ENCODE measurements around the gene CHID1.

CHID1 gene

DNA sequence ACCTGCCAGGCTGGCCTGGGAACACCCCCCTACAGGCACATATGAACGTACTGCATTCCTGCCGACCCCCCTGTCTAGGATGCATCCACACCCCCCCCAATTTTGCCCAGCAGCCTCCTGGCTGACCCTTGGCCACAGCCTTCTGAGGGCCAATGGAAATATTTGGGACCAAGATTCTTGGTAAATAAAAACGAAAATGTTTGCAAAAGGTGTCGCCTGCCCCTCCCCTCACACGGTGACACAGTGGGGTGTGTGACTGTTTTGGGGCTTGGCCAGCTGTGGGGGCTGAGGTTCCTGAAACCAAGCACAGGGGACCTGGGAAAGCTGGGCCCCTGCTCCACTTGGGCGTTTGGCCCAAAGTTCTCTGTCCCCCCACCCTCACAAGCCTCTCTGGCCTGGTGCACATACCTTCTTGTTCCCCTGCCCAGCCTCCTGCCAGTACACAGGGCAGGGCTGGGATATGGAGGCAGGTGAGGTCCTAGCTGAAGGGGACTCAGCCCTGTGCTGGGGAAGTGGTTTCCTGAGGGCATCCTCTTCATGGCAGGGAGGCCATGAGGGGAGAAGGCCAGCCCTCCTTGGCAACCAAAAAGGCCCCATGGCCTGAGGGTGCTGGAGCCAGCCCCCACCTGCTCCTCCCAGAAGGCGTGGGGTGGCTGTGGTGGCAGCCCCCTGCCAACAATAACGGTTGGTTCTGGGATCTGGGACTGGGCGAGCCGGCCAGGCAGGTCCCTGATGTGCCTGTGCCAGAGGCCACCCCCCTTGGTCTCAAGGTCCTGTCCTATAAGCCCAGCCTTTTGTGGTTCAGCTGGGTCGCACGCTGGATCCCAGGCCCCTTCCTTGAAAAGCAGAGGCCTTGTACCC lies 85.0 kb downstream of the CHID1 start:
- DNase-seq (ENCODE audit: low read depth, low spot score): no peak

DNA sequence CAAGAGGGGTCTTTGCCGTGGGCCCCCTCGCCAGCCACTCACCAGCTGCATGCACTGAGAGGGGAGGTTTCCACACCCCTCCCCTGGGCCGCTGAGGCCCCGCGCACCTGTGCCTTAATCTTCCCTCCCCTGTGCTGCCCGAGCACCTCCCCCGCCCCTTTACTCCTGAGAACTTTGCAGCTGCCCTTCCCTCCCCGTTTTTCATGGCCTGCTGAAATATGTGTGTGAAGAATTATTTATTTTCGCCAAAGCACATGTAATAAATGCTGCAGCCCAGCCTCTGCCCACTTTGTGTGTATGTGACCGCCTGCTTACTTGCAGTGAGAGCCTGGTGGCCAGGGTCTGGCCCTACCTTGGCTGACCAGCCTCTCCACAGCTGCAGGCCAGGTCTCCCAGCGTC lies 85.7 kb downstream of the CHID1 start:
- no peak for DNase-seq (ENCODE audit: low read depth, low spot score)

DNA sequence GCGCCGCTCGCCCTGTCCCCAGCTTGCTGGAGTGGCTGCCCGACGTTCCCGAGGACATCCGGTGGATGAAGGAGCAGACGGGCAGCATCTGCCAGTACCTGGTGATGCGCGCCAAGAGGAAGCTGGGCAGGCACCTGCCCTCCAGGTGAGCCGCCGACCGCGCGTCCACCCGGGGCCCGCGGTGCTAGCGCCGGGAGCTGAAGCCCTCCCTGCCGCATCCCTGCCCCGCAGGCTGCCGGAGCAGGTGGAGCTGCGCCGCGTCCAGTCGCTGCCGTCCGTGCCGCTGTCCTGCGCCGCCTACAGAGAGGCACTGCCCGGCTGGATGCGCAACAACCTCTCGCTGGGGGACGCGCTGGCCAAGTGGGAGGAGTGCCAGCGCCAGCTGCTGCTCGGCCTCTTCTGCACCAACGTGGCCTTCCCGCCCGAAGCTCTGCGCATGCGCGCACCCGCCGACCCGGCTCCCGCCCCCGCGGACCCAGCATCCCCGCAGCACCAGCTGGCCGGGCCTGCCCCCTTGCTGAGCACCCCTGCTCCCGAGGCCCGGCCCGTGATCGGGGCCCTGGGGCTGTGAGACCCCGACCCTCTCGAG lies 86.2 kb downstream of the CHID1 start:
- DNase-seq (ENCODE audit: low read depth, low spot score): peak; percentile 45

DNA sequence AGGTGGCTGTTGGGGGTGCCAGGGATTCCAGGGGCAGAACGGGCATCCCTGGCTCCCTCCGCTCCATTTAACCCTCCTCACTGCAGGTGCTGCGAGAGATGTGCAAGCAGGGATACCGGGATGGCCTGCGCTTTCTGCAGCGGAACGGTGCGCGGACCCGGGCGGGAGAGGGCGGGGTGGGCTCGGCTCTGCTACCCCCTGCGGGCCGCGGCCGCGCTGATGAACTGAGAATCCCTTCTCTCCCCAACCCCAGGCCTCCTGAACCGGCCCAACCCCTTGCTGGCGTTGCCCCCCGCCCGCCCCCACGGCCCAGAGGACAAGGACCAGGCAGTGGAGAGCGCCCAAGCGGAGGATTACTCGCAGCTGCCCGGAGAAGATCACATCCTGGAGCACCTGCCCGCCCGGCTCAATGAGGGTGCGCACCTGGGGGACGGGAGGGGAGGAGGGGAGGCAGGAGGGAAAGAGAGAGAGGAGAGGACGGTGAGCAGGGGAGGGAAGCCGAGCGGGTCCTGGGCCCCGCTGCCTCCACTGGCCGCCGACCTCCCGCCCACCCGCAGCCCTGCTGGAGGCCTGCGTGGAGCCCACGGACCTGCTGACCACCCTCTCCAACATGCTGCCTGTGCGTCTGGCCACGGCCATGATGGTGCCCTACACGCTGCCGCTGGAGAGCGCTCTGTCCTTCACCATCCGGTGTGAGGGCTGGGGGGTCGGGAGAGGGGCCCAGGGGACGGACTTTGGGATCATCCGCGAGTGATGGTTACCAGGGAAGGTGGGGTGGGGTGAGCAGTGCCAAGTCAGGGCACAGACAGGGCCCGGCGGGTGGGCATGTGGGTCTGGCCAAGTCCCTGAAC lies 86.9 kb downstream of the CHID1 start:
- no peak for DNase-seq (ENCODE audit: low read depth, low spot score)

DNA sequence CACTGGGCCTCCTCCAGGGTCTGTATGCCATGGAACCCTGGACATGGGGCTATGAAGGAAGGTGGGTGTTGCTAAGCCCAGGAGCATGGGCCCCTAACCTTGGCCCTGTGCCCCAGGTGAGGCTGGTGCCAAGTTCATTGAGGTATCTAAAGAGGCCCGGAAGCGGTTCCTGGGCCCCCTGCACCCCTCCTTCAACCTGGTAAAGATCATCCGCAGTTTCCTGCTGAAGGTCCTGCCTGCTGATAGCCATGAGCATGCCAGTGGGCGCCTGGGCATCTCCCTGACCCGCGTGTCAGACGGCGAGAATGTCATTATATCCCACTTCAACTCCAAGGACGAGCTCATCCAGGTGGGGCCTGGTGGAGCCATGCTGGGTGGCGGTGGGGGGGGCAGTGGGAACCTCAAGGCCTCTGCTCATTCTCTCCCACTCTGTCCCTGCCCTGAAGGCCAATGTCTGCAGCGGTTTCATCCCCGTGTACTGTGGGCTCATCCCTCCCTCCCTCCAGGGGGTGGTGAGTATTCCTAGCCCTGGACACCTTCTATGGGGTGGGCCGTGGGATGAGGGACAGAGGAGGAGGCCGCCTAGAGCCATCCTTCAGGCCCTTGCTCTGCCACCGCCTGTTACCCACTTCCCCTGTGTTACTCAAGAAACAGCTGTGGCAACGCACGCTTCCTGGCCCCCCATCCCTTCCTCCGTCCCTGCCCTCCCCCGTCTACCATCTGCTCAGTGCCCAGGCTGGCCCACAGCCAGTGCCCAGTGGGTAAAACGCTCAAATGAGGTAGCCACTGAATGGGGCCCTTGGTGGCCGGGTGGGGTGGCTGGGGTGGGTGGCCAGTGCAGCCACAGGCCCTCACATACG lies 88.9 kb downstream of the CHID1 start:
- no peak for DNase-seq (ENCODE audit: low read depth, low spot score)

DNA sequence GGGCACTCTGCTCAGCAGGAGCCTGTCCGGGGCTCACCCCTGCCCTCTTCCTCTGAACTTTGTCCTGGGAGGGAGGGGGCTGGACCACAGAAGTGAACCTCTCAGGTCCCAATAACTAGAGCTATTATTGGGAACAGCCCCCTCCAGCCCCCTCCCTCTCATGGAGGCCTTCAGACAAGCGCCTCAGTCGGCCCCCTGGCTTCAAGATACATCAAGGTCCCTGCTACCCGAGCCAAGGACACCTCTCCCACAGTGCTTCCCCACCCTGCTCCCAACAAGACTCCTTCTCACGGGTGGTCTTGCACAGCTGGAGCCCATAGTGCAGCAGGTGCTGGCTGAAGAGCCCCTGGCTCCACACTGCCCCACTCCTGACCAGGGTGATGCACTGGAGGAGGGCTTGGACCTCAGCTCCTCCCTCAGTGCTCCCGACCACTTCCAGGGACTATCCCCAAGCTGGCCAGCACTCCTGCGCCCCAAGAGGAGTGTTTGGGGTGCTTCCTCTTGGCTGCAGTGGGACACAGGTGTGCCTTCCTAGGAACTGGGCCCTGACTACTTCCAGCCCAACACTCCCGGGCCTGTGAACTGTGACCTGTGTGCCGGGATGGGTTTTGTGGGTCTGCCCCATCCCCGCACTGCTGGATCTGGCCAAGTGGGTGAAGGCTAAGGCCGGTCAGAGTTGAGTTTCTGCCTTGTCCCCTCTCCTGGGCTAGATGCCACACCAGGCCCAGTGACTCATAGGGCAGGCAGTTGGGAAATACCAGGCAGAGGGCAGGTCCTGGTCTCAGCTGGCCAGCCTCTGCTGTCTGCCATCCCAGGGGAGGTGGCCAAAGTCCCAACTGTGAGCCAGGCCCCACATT lies 89.7 kb downstream of the CHID1 start:
- no peak for DNase-seq (ENCODE audit: low read depth, low spot score)

DNA sequence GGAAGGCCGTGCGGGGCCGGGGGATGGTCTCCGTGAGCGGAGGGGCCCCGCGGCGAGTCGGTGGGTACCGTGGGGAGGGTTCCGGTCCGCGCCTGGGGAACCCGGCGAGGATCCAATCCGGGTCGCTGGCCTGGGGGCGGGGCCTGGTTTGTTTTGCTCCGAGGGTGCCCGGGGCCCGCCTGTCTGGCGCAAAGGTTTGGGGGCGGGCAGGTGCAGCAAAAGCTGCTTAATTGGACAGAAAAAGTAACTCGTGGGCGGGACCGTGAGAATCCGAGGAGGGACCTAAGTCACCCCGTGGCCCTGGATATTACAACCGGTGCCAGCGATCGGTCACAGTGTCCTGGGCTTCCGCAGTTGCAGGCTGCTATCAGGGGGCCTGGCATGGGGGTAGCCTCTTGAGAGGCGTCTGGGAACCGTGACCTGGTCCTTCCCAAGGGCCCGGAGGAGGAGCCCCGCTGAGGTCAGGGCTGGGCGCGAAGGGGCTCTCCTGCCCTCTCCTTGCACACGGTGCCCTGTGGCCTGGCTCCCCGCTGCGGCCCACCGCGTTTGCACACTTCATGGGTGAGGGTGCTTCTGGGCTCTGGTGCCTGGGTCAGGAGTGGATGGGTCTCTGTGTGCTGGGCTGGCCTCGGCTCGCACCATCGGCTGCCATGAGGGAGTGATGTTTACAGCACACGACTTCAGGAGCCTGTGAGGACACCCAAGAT lies 90.5 kb downstream of the CHID1 start:
- peak; percentile 59 for DNase-seq (ENCODE audit: low read depth, low spot score)

DNA sequence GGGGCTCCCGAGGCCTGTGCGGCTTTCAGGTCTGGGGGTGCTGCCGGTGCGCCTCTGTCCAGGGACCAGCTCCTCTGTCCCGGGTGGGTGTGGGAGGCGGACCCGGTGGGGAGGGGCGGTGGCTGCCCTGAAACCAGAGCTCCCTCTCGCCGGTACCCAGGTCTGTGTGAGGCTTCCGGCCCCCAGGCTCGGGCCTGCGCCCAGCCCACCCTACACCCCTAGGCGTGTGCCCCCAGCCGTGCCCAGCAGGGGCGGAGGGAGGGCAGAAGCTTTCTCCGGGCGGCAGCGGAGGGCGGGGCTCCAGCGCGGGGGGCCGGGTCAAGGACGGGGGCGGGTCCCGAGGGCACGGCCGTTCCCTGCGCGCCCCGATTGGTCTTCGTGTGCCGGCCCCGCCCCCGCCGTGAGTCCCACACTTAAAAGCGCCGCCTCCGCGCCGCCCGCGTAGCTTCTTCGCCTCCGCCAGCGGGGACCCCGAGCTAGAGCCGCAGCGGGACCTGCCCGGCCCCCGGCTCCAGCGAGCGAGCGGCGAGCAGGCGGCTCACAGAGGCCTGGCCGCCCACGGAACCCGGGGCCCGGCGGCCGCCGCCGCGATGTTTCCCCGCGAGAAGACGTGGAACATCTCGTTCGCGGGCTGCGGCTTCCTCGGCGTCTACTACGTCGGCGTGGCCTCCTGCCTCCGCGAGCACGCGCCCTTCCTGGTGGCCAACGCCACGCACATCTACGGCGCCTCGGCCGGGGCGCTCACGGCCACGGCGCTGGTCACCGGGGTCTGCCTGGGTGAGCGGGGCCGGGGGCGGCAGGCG lies 91.3 kb downstream of the CHID1 start:
- DNase-seq (ENCODE audit: low read depth, low spot score): peak; percentile 83

DNA sequence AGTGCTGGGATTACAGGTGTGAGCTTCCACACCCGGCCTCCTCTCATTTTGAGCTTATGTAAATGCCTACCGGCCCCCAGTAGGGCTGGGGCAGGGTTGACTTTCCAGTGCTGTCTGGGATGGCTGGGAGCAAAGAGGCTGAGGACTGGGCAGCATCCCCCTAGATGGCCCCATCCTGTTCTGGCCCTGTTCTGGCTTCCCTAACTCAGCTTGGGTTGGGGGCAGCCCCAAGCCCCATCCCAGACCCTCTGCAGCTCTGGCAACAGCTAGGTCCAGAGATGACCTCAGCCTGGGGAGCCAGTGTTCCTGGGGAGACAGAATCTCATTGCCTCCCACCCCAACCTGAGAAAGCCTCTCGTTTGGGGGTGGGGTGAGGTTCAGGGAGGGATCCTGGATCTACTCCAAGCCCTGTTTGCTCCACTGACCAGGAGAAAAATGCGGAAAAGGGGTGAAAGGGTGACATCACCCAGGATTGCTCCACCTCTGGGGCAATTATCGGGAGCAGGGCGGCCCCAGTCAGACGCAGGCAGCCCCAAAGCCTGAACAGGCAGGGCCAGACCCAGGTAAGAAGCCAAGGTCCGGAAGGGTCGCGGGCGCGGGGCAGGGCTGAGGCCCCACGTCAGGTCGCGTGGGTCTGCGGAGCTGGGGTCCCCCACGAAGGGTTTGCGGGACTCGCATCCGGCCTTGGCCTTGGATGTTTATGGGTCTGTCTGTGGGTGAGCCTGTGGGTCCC lies 92.0 kb downstream of the CHID1 start, which contains the start of gene PNPLA2:
PNPLA2 (plus strand) TSS at position 519 of the 733 bp plus-strand sequence. CDS start 805 bp downstream, outside the sequence.
- DNase-seq (ENCODE audit: low read depth, low spot score): no peak
